ENCODE data around the gene ADD3. TPM values are rescaled to one million over a fixed set of nuclear protein-coding genes. Genes with fewer than 3 reads are reported as not detected.

The ADD3 gene
- total RNA-seq, 1 experiment from 2014 or later: 59.9 TPM

DNA sequence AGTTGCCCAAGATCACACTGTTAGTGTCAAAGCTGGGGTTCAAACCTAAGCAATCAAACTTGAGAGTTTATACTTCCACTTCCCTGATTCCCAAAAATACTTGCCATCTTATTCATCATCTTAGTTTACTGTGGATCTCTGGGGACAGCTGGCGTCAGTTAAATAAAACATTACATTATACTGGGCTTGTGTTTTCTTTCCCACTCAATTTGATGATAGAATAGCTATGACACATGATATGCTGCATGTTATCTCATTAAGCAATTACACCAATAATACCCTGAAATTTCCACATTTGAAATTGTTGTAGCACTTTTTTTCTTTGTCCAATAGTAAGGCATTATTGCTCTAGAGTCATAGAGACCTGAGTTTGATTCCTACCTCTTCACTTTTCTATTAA lies 136.7 kb downstream of the ADD3 start:
- no peaks in the 10 kb centered on the region for H3K79me1 ChIP-seq (ENCODE audit: insufficient read depth, low read depth, low read length, poor library complexity, severe bottlenecking)
- no peak overlapping the region for H3K4me2 ChIP-seq (ENCODE audit: insufficient read depth, insufficient read length, low read length)
- no peaks in the 10 kb centered on the region for H3K9me3 Mint-ChIP-seq
- no peaks in the 10 kb centered on the region for H3K9me3 ChIP-seq (ENCODE audit: control insufficient read depth, low read depth, low read length)
- no peak overlapping the region for H3K4ac ChIP-seq (ENCODE audit: low read depth, low read length)
- H3K4me3 Mint-ChIP-seq: no peak overlapping the region
- no peak for DNase-seq
- H2BK5ac ChIP-seq (ENCODE audit: insufficient read length, low read length): no peak overlapping the region
- H2BK12ac ChIP-seq (ENCODE audit: insufficient read length, low read depth, low read length): no peak overlapping the region
- no peak for TF ChIP-seq CTCF (conservative IDR thresholded peaks at IDR 0.05)
- no peak overlapping the region for H4K5ac ChIP-seq (ENCODE audit: insufficient read length, low read depth, low read length)
- H3K27me3 Mint-ChIP-seq (ENCODE audit: low read depth): peaks cover 59% of the 10 kb centered on the region
- no peak overlapping the region for H3K9ac ChIP-seq (ENCODE audit: extremely low read depth, insufficient read length, low read length)
- H2BK120ac ChIP-seq (ENCODE audit: low read depth, low read length, poor library complexity, severe bottlenecking): no peak overlapping the region
- no peaks in the 10 kb centered on the region; the same call in 1 of the 2 replicates for H3K27me3 ChIP-seq (ENCODE audit: insufficient read depth, low read length)
- no peak overlapping the region for H3K27ac Mint-ChIP-seq
- H3K23me2 ChIP-seq (ENCODE audit: insufficient read length, low read depth, low read length, poor library complexity, severe bottlenecking): no peaks in the 10 kb centered on the region
- H3T11ph ChIP-seq (ENCODE audit: low read length): no peak overlapping the region
- H3K36me3 Mint-ChIP-seq (ENCODE audit: insufficient read depth in 1 of 3, low read depth in 3 of 3): no peaks in the 10 kb centered on the region; a peak in 1 of 7 replicates
- H4K91ac ChIP-seq (ENCODE audit: insufficient read length, low read depth, low read length): no peak overlapping the region
- no peak overlapping the region for H3K14ac ChIP-seq (ENCODE audit: insufficient read depth, low read length)
- H3K79me2 ChIP-seq (ENCODE audit: insufficient read depth, low read length): no peaks in the 10 kb centered on the region
- no peak overlapping the region for H3K23ac ChIP-seq (ENCODE audit: insufficient read length, low read depth, low read length)
- H2AFZ ChIP-seq (ENCODE audit: low read length): no peak overlapping the region
- no peaks in the 10 kb centered on the region for H3K4me1 ChIP-seq (ENCODE audit: insufficient read depth, low read length)
- H4K20me1 ChIP-seq (ENCODE audit: control insufficient read depth, insufficient read depth, insufficient read length): no peaks in the 10 kb centered on the region
- no CpG with 5 or more reads among the region's 1 CpG for WGBS (ENCODE audit: extremely low coverage, insufficient read length, low lambda C conversion rate)
- H3K18ac ChIP-seq (ENCODE audit: insufficient read length, low read depth, low read length): no peak overlapping the region
- H2BK20ac ChIP-seq (ENCODE audit: low read depth, low read length, poor library complexity, severe bottlenecking): no peak overlapping the region
- no peak overlapping the region for H3K27ac ChIP-seq (ENCODE audit: insufficient read length, low read depth, low read length)
- H3K4me1 Mint-ChIP-seq: 0 out of 4 replicates have a peak, but pooled peaks cover 0 to 1% of the 10 kb centered on the region in 2 experiments
- H4K8ac ChIP-seq (replicated peaks; ENCODE audit: insufficient read length, low read depth, low read length): no peak overlapping the region
- H3K56ac ChIP-seq (ENCODE audit: insufficient read length, low read depth, low read length): no peak overlapping the region
- H2AK5ac ChIP-seq (ENCODE audit: insufficient read length, low read length): no peak overlapping the region
- H2BK15ac ChIP-seq (ENCODE audit: low read depth, low read length): no peak overlapping the region

Data from H9 (cell line).